Fibroblast of the aortic adventitia (primary cell): ENCODE measurements around the gene FBXO41. TPM values are rescaled to one million over a fixed set of nuclear protein-coding genes. Genes with fewer than 3 reads are reported as not detected.

Experiments used
- DNase-seq: peaks from one replicate; pipeline ENCODE4 v3.0.0-alpha.2; 2010; ENCODE audit warnings: low read depth
- H3K4me3 ChIP-seq: 2 replicates; pipeline ENCODE4 v1.5.1; 2011; ENCODE audit warnings: low read depth, mild to moderate bottlenecking, control low read depth, low read length, moderate library complexity
- total RNA-seq: library from RNA; depleted of rRNA; stranded (reverse); fragments of >200 nt; gene quantifications from 2 replicates; pipeline ENCODE4 v1.2.3, GENCODE V29; 2012; ENCODE audit warnings: low replicate concordance
- TF ChIP-seq, protein P1 (sequence below): IDR thresholded peaks from 2 replicates; pipeline ENCODE4 v1.5.1; 2011; ENCODE audit warnings: mild to moderate bottlenecking, low read length, control low read depth, inconsistent platforms; ENCODE audit not compliant: insufficient read depth

FBXO41 gene
- total RNA-seq, 1 donor = 0.18 TPM

DNA sequence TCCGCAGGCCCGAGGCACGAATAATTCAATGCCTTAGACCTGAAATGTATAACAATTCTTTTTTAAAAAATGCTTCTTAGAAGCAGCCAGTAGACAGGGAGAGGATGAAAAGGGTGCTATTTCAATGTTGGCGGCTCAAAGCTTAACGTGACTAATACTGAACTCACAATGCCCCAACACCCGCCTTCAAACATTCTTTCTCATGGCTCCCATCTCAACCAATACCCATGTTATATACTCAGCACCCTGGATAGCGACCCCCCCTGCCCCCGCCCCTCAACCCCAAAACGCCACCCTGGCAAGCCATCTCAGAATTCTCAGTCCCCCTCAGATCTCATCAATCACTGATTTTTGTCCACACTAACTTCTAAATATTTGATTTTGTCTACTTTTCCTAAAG is 4.4 kb downstream of the FBXO41 start:
- DNase-seq = no peak
- H3K4me3 ChIP-seq = no peak overlapping the region
- TF ChIP-seq, protein P1, sequence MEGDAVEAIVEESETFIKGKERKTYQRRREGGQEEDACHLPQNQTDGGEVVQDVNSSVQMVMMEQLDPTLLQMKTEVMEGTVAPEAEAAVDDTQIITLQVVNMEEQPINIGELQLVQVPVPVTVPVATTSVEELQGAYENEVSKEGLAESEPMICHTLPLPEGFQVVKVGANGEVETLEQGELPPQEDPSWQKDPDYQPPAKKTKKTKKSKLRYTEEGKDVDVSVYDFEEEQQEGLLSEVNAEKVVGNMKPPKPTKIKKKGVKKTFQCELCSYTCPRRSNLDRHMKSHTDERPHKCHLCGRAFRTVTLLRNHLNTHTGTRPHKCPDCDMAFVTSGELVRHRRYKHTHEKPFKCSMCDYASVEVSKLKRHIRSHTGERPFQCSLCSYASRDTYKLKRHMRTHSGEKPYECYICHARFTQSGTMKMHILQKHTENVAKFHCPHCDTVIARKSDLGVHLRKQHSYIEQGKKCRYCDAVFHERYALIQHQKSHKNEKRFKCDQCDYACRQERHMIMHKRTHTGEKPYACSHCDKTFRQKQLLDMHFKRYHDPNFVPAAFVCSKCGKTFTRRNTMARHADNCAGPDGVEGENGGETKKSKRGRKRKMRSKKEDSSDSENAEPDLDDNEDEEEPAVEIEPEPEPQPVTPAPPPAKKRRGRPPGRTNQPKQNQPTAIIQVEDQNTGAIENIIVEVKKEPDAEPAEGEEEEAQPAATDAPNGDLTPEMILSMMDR = no peak

DNA sequence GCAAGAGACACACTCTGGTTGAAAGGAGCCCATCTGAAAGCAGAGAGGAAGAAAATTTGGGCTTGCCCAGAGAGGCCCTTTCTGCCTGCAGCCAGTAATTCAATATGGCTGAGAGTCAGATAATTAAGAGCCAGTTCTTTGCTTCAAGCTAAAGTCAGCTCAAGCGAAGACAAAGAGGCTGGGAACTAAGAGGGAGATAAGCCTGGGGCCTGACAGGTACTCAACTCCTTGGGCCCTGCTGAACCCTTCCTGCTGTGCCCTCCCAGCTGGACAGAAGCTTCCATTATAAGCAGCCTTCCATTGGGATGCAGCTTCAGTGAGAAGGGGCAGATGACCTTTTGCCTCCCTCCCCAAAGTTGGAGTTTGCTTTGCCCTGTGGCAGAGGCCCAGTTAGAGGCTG is 12.0 kb downstream of the FBXO41 start:
- TF ChIP-seq, protein P1 = no peak
- H3K4me3 ChIP-seq = no peak overlapping the region
- DNase-seq = no peak

DNA sequence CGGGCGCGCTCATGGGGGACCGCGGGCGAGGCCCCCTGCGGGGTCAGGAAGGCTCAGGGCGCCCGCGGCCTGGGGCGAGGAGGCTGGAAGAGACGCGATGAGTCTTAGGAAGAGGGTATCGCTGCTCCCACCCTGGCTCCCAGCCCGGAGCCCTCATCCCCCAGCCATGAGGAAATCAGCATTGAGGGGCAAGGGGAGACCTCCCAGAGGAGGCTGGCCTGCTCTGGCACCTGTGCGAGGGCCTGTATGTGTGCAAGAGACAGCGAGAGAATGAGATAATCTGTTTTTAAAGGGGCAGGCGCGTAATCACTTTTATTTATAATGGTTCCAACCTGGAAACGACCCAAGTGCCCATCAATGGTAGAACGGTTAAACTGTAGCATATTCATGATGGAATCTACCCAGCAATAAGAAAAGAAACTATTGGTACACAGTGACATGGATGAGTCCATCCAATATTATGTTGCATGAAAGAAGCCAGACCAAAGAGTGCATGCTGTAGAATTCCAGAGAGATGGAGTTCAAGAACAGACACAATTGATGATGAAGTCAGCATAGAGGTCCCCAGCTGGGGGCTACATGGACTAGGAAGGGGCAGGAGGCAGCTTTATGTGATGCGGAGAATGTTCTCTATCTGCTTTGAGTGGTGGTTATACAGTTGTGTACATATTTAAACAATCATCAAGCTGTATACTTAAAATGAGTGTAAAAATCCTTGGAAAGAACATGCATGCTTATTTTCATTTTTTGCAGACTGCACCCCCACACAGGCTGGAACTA is 14.4 kb downstream of the FBXO41 start:
- TF ChIP-seq, protein P1 = no peak
- no peak overlapping the region for H3K4me3 ChIP-seq
- no peak for DNase-seq

DNA sequence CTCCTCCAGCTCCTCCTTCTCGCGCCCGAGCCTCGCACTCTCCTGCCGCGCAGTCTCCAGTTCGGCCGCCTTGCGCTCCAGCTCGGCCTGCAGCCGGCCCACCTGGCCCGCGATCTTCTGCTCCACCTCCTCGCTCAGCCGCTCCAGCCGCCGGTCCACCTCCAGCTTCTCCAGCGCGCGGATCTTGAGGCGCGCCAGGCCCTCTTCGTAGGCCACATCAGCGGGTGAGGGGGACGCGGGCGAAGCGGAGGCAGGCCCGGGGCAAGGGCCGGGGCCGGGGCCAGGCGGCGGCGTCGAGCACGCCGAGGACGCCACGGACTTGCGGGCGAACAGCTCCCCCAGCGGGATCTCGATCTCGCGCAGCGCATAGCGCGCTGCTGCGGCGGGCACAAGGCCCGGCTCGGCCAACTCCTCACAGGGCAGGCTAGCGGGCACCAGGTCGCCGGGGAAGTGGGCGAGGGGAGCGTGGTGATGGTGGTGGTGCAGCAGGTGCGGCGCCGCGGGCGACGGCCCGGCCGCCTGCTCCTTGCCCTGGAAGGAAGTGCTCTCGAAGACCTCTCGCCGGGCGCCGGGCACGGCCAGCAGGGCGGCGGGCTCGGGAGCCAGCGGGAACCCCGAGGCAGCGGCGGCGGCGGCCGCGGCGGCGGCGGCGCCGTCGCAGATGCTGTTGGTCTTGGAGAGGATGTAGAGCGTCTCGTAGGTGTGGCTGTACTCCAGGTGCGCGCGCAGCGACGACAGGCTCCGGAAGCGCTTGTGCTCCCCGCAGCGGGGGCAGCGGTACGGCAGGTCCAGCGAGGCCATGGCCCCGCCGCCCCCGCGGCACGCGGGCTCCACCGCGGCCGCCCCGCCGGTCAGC is 15.2 kb downstream of the FBXO41 start:
- H3K4me3 ChIP-seq = no peak overlapping the region
- TF ChIP-seq, protein P1 = no peak
- no peak for DNase-seq

DNA sequence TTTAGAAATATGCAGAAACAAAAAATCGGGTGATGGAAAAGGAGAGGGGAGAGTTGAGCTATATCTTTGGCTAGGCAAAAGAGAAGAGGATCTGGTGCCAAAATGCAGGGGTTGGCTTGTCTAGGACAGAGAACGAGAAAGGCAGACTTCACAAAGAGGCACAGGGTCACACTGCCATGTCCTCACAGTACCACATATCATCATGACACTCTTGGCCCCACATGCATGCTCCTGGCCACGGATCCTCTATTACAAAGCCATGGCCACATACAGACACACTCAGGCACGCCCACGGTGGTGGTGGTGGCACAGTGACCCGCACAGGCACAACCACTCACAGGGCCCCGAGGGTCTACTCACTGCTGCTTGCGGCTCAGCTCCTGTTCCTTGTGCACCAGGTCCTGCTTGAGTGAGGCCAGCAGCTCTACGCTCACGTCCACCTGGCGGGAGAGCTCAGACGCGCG is 15.9 kb downstream of the FBXO41 start:
- H3K4me3 ChIP-seq = no peak overlapping the region
- no peak for DNase-seq
- TF ChIP-seq, protein P1 = no peak

DNA sequence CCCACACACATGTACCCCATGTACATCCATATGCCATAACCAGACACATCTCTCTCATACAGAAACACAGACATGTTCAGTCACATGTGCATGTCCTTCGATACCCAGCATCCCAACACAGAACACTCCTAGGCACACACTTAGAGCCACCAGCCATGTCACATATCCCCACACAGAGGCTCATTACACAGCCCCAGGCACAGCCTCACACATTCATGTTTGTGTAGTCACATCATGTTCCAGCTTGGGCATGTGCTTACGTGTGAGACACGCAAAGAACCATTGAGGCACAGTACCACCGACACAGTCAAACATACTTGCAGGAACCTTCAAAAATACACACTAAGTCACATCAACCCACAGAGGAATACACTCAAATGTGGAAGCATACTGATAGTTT is 17.3 kb downstream of the FBXO41 start:
- TF ChIP-seq, protein P1 = no peak
- no peak for DNase-seq

More for the DNA sequence above, 17.3 kb downstream of the FBXO41 start:
- H3K4me3 ChIP-seq = no peak overlapping the region
